Cardiac fibroblast (primary cell): ENCODE results near the gene C1QTNF8.

Experiments used
- DNase-seq, 2 donors: peaks; one replicate each; pipeline versions ENCODE4 v3.0.0 to v3.0.0-alpha.2; 2010; ENCODE audit warnings: low read depth in 2 of 2
- H3K4me3 ChIP-seq, 2 donors: replicated peaks in 1 of 2; 1 replicate in 1 of 2; 2 replicates in 1 of 2; pipeline ENCODE4 v1.5.1; 2011; ENCODE audit warnings: low read depth in 2 of 2, low read length in 2 of 2, mild to moderate bottlenecking in 2 of 2, moderate library complexity in 1 of 2
- CTCF ChIP-seq: IDR thresholded peaks from one replicate; pipeline ENCODE4 v1.5.1; 2011; ENCODE audit warnings: low read depth, mild to moderate bottlenecking, low read length, inconsistent platforms

The C1QTNF8 gene

GRCh38 chr16:1105888-1106620 lies 10.0 kb upstream of the C1QTNF8 start:
- peak; percentile 57 to 62 for DNase-seq
- no peak overlapping the region for H3K4me3 ChIP-seq
- peak; percentile 87 for TF ChIP-seq CTCF

- no peak for DNase-seq
- TF ChIP-seq CTCF = no peak
- H3K4me3 ChIP-seq = no peak overlapping the region
Measured at GRCh38 chr16:1103636-1103980, 7.6 kb upstream of the C1QTNF8 start.

DNA sequence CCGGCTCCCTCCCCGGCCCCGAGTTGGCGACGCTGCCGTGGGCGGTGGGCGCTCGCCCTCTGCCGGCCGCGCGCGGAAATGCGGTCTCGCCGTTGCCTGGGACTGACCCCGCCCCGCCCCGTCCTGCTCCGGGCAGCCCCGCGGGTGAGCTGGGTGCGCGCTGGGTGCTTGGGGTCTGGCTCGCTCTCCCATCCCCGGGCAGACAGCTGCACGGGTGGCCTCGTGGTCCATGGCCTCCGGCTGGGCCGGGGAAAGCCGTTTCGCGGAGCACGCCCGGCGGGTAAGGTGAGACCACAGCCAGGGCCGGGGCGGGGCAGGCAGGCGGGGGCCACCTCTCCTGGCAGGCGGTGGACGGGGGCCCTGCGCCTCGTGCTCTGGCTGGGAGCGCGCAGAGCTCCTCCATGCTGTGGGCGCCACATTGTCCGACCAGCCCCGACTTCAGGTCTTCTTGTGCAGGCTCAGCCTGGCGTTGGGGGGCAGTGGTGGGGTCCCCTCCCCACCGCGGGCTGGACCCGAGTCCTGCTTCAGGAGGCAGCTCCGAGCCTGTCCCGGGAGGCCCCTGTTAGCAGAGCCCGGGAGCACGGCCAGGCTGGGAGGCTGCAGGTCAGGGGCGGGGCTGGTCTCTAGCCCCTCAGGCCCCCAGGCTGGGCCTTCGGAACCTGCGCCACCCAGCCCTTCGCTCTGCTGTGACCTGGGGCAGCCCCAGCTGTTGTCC lies 7.0 kb upstream of the C1QTNF8 start:
- H3K4me3 ChIP-seq = no peak overlapping the region
- peak; percentile 31 for TF ChIP-seq CTCF
- peak; percentile 21 to 39 for DNase-seq

GRCh38 chr16:1102333-1102700 lies 6.3 kb upstream of the C1QTNF8 start:
- H3K4me3 ChIP-seq = no peak overlapping the region
- no peak for DNase-seq
- no peak for TF ChIP-seq CTCF

GRCh38 chr16:1101573-1102332 lies 5.7 kb upstream of the C1QTNF8 start:
- no peak overlapping the region for H3K4me3 ChIP-seq
- DNase-seq = no peak
- no peak for TF ChIP-seq CTCF

GRCh38 chr16:1101133-1101532 lies 5.1 kb upstream of the C1QTNF8 start:
- no peak overlapping the region for H3K4me3 ChIP-seq
- DNase-seq = no peak
- no peak for TF ChIP-seq CTCF
